ENCODE measurements around the gene JMJD7.

Gene JMJD7

GRCh38 chr15:41866872-41867579, 39.1 kb downstream of the JMJD7 start:
- Histone ChIP-seq H3K27me3 (ENCODE audit: control insufficient read depth, insufficient read depth, low read length) (no peaks in the 10 kb centered on the region), H3K9ac (ENCODE audit: low read length) (no peak overlapping the region), H3K27ac (ENCODE audit: low read depth, low read length) (no peak overlapping the region), H3K4me1 (ENCODE audit: control insufficient read depth, insufficient read depth, low read length) (no peaks in the 10 kb centered on the region), H3K36me3 (ENCODE audit: control insufficient read depth, insufficient read depth, low read length) (no peaks in the 10 kb centered on the region), H3K4me3 (ENCODE audit: low read length) (no peak overlapping the region)

GRCh38 chr15:41868321-41868720, 40.4 kb downstream of the JMJD7 start:
- no peak overlapping the region for H3K9ac ChIP-seq (ENCODE audit: low read length)
- H3K4me3 ChIP-seq (ENCODE audit: low read length) = no peak overlapping the region
- H3K36me3 ChIP-seq (ENCODE audit: control insufficient read depth, insufficient read depth, low read length) = no peaks in the 10 kb centered on the region
- H3K27ac ChIP-seq (ENCODE audit: low read depth, low read length) = no peak overlapping the region
- no peaks in the 10 kb centered on the region for H3K27me3 ChIP-seq (ENCODE audit: control insufficient read depth, insufficient read depth, low read length)
- no peaks in the 10 kb centered on the region for H3K4me1 ChIP-seq (ENCODE audit: control insufficient read depth, insufficient read depth, low read length)

GRCh38 chr15:41869770-41870688, 42.1 kb downstream of the JMJD7 start:
- no peaks in the 10 kb centered on the region for H3K4me1 ChIP-seq (ENCODE audit: control insufficient read depth, insufficient read depth, low read length)
- no peak overlapping the region for H3K27ac ChIP-seq (ENCODE audit: low read depth, low read length)
- no peak overlapping the region for H3K4me3 ChIP-seq (ENCODE audit: low read length)
- H3K36me3 ChIP-seq (ENCODE audit: control insufficient read depth, insufficient read depth, low read length) = no peaks in the 10 kb centered on the region
- no peak overlapping the region for H3K9ac ChIP-seq (ENCODE audit: low read length)
- H3K27me3 ChIP-seq (ENCODE audit: control insufficient read depth, insufficient read depth, low read length) = no peaks in the 10 kb centered on the region

- Histone ChIP-seq H3K9ac (ENCODE audit: low read length) (no peak overlapping the region), H3K27me3 (ENCODE audit: control insufficient read depth, insufficient read depth, low read length) (no peaks in the 10 kb centered on the region), H3K36me3 (ENCODE audit: control insufficient read depth, insufficient read depth, low read length) (no peaks in the 10 kb centered on the region), H3K4me3 (ENCODE audit: low read length) (no peak overlapping the region), H3K27ac (ENCODE audit: low read depth, low read length) (no peak overlapping the region), H3K4me1 (ENCODE audit: control insufficient read depth, insufficient read depth, low read length) (no peaks in the 10 kb centered on the region)
Observed at GRCh38 chr15:41870689-41871081, 42.8 kb downstream of the JMJD7 start.

- Histone ChIP-seq H3K4me3 (ENCODE audit: low read length) (no peak overlapping the region), H3K27ac (ENCODE audit: low read depth, low read length) (no peak overlapping the region), H3K27me3 (ENCODE audit: control insufficient read depth, insufficient read depth, low read length) (no peaks in the 10 kb centered on the region), H3K9ac (ENCODE audit: low read length) (no peak overlapping the region), H3K4me1 (ENCODE audit: control insufficient read depth, insufficient read depth, low read length) (no peaks in the 10 kb centered on the region), H3K36me3 (ENCODE audit: control insufficient read depth, insufficient read depth, low read length) (no peaks in the 10 kb centered on the region)
Observed at GRCh38 chr15:41871175-41871905, 43.4 kb downstream of the JMJD7 start.

- Histone ChIP-seq H3K27me3 (ENCODE audit: control insufficient read depth, insufficient read depth, low read length) (no peaks in the 10 kb centered on the region), H3K9ac (ENCODE audit: low read length) (no peak overlapping the region), H3K36me3 (ENCODE audit: control insufficient read depth, insufficient read depth, low read length) (no peaks in the 10 kb centered on the region), H3K4me3 (ENCODE audit: low read length) (no peak overlapping the region), H3K27ac (ENCODE audit: low read depth, low read length) (no peak overlapping the region), H3K4me1 (ENCODE audit: control insufficient read depth, insufficient read depth, low read length) (no peaks in the 10 kb centered on the region)
Observed at GRCh38 chr15:41872166-41872747, 44.4 kb downstream of the JMJD7 start.

GRCh38 chr15:41873711-41874110, 45.8 kb downstream of the JMJD7 start:
- Histone ChIP-seq H3K36me3 (ENCODE audit: control insufficient read depth, insufficient read depth, low read length) (no peaks in the 10 kb centered on the region), H3K4me1 (ENCODE audit: control insufficient read depth, insufficient read depth, low read length) (no peaks in the 10 kb centered on the region)

GRCh38 chr15:41874736-41875135, 46.8 kb downstream of the JMJD7 start:
- Histone ChIP-seq H3K27me3 (ENCODE audit: control insufficient read depth, insufficient read depth, low read length) (no peaks in the 10 kb centered on the region), H3K36me3 (ENCODE audit: control insufficient read depth, insufficient read depth, low read length) (no peaks in the 10 kb centered on the region), H3K4me1 (ENCODE audit: control insufficient read depth, insufficient read depth, low read length) (no peaks in the 10 kb centered on the region), H3K27ac (ENCODE audit: low read depth, low read length) (no peak overlapping the region), H3K4me3 (ENCODE audit: low read length) (no peak overlapping the region), H3K9ac (ENCODE audit: low read length) (no peak overlapping the region)

More at GRCh38 chr15:41873711-41874110, 45.8 kb downstream of the JMJD7 start:
- H3K4me3 ChIP-seq (ENCODE audit: low read length) = no peak overlapping the region
- H3K27me3 ChIP-seq (ENCODE audit: control insufficient read depth, insufficient read depth, low read length) = no peaks in the 10 kb centered on the region
- H3K27ac ChIP-seq (ENCODE audit: low read depth, low read length) = no peak overlapping the region
- no peak overlapping the region for H3K9ac ChIP-seq (ENCODE audit: low read length)

- Histone ChIP-seq H3K4me3 (ENCODE audit: low read length) (no peak overlapping the region), H3K27ac (ENCODE audit: low read depth, low read length) (no peak overlapping the region), H3K4me1 (ENCODE audit: control insufficient read depth, insufficient read depth, low read length) (no peaks in the 10 kb centered on the region), H3K36me3 (ENCODE audit: control insufficient read depth, insufficient read depth, low read length) (no peaks in the 10 kb centered on the region), H3K9ac (ENCODE audit: low read length) (no peak overlapping the region), H3K27me3 (ENCODE audit: control insufficient read depth, insufficient read depth, low read length) (no peaks in the 10 kb centered on the region)
Observed at GRCh38 chr15:41876007-41876406, 48.1 kb downstream of the JMJD7 start.

GRCh38 chr15:41876689-41877088, 48.8 kb downstream of the JMJD7 start:
- Histone ChIP-seq H3K4me1 (ENCODE audit: control insufficient read depth, insufficient read depth, low read length) (no peaks in the 10 kb centered on the region), H3K9ac (ENCODE audit: low read length) (no peak overlapping the region), H3K4me3 (ENCODE audit: low read length) (no peak overlapping the region), H3K27me3 (ENCODE audit: control insufficient read depth, insufficient read depth, low read length) (peaks cover 2% of the 10 kb centered on the region), H3K36me3 (ENCODE audit: control insufficient read depth, insufficient read depth, low read length) (no peaks in the 10 kb centered on the region), H3K27ac (ENCODE audit: low read depth, low read length) (no peak overlapping the region)

- Histone ChIP-seq H3K9ac (ENCODE audit: low read length) (no peak overlapping the region), H3K4me1 (ENCODE audit: control insufficient read depth, insufficient read depth, low read length) (no peaks in the 10 kb centered on the region), H3K4me3 (ENCODE audit: low read length) (no peak overlapping the region), H3K27ac (ENCODE audit: low read depth, low read length) (no peak overlapping the region), H3K36me3 (ENCODE audit: control insufficient read depth, insufficient read depth, low read length) (no peaks in the 10 kb centered on the region), H3K27me3 (ENCODE audit: control insufficient read depth, insufficient read depth, low read length) (peaks cover 2% of the 10 kb centered on the region)
Observed at GRCh38 chr15:41877631-41878354, 49.9 kb downstream of the JMJD7 start.

All from rectal smooth muscle tissue (tissue), 1 donor.